Mesenchymal stem cell (in vitro differentiated cells and primary cell): Measurements from ENCODE around the gene SYNPO2L.

Experiments used
- DNase-seq: peaks from one replicate; pipeline ENCODE4 v3.0.0-alpha.2; 2013
- H2AFZ ChIP-seq: one replicate; pipeline ENCODE4 v1.6.1; 2013; ENCODE audit warnings: low read depth, mild to moderate bottlenecking, control low read depth, inconsistent platforms, low read length, moderate library complexity
- H2AK5ac ChIP-seq: 2 replicates; pipeline ENCODE4 v1.6.1; 2013; ENCODE audit warnings: low read length, moderate library complexity, mild to moderate bottlenecking, inconsistent platforms; ENCODE audit not compliant: severe bottlenecking
- H2BK120ac ChIP-seq: one replicate; pipeline ENCODE4 v1.6.1; 2013; ENCODE audit warnings: low read depth, mild to moderate bottlenecking, inconsistent platforms, low read length, moderate library complexity
- H2BK12ac ChIP-seq, 2 experiments: one replicate each; pipeline ENCODE4 v1.6.1; 2013; ENCODE audit warnings: inconsistent platforms in 2 of 2, low read length in 2 of 2, mild to moderate bottlenecking in 2 of 2, moderate library complexity in 2 of 2, control low read depth in 1 of 2
- H2BK15ac ChIP-seq: one replicate; pipeline ENCODE4 v1.6.1; 2013; ENCODE audit warnings: mild to moderate bottlenecking, low read depth, inconsistent platforms; ENCODE audit not compliant: poor library complexity, severe bottlenecking
- H2BK5ac ChIP-seq: 2 replicates; pipeline ENCODE4 v1.6.1; 2013; ENCODE audit warnings: low read depth, mild to moderate bottlenecking, low read length, control low read depth, inconsistent platforms; ENCODE audit not compliant: poor library complexity, severe bottlenecking
- H3K14ac ChIP-seq, 2 experiments: one replicate each; pipeline ENCODE4 v1.6.1; 2013; ENCODE audit warnings: inconsistent platforms in 2 of 2, low read length in 2 of 2, control low read depth in 1 of 2, mild to moderate bottlenecking in 1 of 2, moderate library complexity in 1 of 2
- H3K18ac ChIP-seq, 2 experiments: one replicate each; pipeline ENCODE4 v1.6.1; 2013; ENCODE audit warnings: inconsistent platforms in 2 of 2, low read length in 2 of 2, control low read depth in 1 of 2, low read depth in 1 of 2, mild to moderate bottlenecking in 1 of 2
- H3K23ac ChIP-seq, 2 experiments: one replicate each; pipeline ENCODE4 v1.6.1; 2013; ENCODE audit warnings: inconsistent platforms in 2 of 2, low read length in 2 of 2, mild to moderate bottlenecking in 2 of 2, moderate library complexity in 2 of 2, control low read depth in 1 of 2
- H3K27ac ChIP-seq: 2 replicates; pipeline ENCODE4 v1.5.1; 2013; ENCODE audit warnings: mild to moderate bottlenecking, moderate library complexity, low read length, control low read depth, inconsistent platforms; ENCODE audit not compliant: poor library complexity, severe bottlenecking
- H3K27me3 ChIP-seq, 2 experiments: 2 replicates each; pipeline versions ENCODE4 v1.6.1 to v1.7.0; 2013; ENCODE audit warnings: low read length in 2 of 2, mild to moderate bottlenecking in 2 of 2, moderate library complexity in 2 of 2, control low read depth in 1 of 2, inconsistent platforms in 1 of 2; ENCODE audit not compliant: control insufficient read depth in 1 of 2, insufficient read depth in 1 of 2
- H3K36me3 ChIP-seq, 2 experiments: 2 replicates each; pipeline versions ENCODE4 v1.6.1 to v1.7.0; 2013; ENCODE audit warnings: low read length in 2 of 2, control low read depth in 1 of 2, inconsistent platforms in 1 of 2, low read depth in 1 of 2, mild to moderate bottlenecking in 1 of 2; ENCODE audit not compliant: insufficient read depth in 2 of 2, control insufficient read depth in 1 of 2
- H3K4ac ChIP-seq, 2 experiments: one replicate each; pipeline ENCODE4 v1.6.1; 2013; ENCODE audit warnings: inconsistent platforms in 2 of 2, low read length in 2 of 2, mild to moderate bottlenecking in 2 of 2, moderate library complexity in 2 of 2, control low read depth in 1 of 2, low read depth in 1 of 2
- H3K4me1 ChIP-seq: 2 replicates; pipeline ENCODE4 v1.6.1; 2013; ENCODE audit warnings: low read depth, low read length, control low read depth; ENCODE audit not compliant: control insufficient read depth, insufficient read depth
- H3K4me2 ChIP-seq: 2 replicates; pipeline ENCODE4 v1.6.1; 2013; ENCODE audit warnings: low read length, mild to moderate bottlenecking, inconsistent platforms; ENCODE audit not compliant: poor library complexity, severe bottlenecking
- H3K4me3 ChIP-seq, 2 experiments: 2 replicates each; pipeline versions ENCODE4 v1.5.1 to v1.7.0; 2013; ENCODE audit warnings: low read length in 2 of 2, mild to moderate bottlenecking in 2 of 2, control low read depth in 1 of 2, low read depth in 1 of 2; ENCODE audit not compliant: insufficient read depth in 1 of 2
- H3K79me1 ChIP-seq: replicated peaks from 2 replicates; pipeline ENCODE4 v1.6.1; 2013; ENCODE audit warnings: mild to moderate bottlenecking, control low read depth, low read length, inconsistent platforms; ENCODE audit not compliant: poor library complexity, severe bottlenecking
- H3K9ac ChIP-seq: 2 replicates; pipeline ENCODE4 v1.7.0; 2013; ENCODE audit warnings: mild to moderate bottlenecking, low read length, moderate library complexity
- H3K9me3 ChIP-seq: 2 replicates; pipeline ENCODE4 v1.7.0; 2013; ENCODE audit warnings: mild to moderate bottlenecking, low read length; ENCODE audit not compliant: control insufficient read depth
- H4K8ac ChIP-seq: one replicate; pipeline ENCODE4 v1.6.1; 2013; ENCODE audit warnings: inconsistent platforms, mild to moderate bottlenecking, low read length, moderate library complexity
- H4K91ac ChIP-seq: one replicate; pipeline ENCODE4 v1.6.1; 2013; ENCODE audit warnings: mild to moderate bottlenecking, low read length, inconsistent platforms
- WGBS: methylation state at CpG from one replicate; pipeline ENCODE4 v1.1.7; 2013; ENCODE audit warnings: mixed read lengths; 5-methylcytosine and 5-hydroxymethylcytosine counted together

SYNPO2L gene

DNA sequence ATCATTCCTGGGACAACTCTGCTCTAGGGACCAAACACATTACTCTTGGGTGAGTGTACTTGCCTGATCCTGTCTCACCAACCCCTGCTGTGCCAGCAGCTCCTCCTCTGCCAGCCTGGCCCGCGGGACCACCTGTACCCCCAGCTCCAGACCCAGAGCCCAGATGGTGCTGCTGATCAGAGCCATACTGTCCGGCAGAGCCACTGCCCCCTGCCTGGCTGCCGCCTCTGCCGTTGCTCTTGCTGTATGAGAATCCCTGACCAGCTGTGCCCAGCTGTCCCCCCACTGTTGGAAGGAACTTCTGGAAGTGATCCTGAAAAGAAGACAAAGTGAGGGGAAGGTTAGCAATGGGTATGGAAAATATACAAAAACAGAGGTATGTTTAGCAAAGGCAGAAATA lies 21.4 kb downstream of the SYNPO2L start:
- Histone ChIP-seq H2AK5ac (no peak overlapping the region), H3K27me3 (peaks cover 2 to 4% of the 10 kb centered on the region in 2 experiments), H3K23ac (no peak overlapping the region), H2AFZ (no peak overlapping the region), H2BK5ac (no peak overlapping the region), H4K8ac (no peak overlapping the region), H2BK12ac (no peak overlapping the region), H3K4ac (no peak overlapping the region), H3K27ac (no peak overlapping the region), H3K9ac (no peak overlapping the region), H3K9me3 (no peaks in the 10 kb centered on the region), H4K91ac (no peak overlapping the region), H3K79me1 (no peaks in the 10 kb centered on the region), H3K4me2 (no peak overlapping the region), H3K36me3 (no peaks in the 10 kb centered on the region), H3K4me1 (peaks cover 2% of the 10 kb centered on the region), H3K4me3 (no peak overlapping the region), H2BK120ac (no peak overlapping the region), H2BK15ac (peak overlapping the region; percentile 26), H3K14ac (no peak overlapping the region), H3K18ac (no peak overlapping the region)
- no peak for DNase-seq
- 80% methylated on average over 5 of the region's 5 CpGs for WGBS

DNA sequence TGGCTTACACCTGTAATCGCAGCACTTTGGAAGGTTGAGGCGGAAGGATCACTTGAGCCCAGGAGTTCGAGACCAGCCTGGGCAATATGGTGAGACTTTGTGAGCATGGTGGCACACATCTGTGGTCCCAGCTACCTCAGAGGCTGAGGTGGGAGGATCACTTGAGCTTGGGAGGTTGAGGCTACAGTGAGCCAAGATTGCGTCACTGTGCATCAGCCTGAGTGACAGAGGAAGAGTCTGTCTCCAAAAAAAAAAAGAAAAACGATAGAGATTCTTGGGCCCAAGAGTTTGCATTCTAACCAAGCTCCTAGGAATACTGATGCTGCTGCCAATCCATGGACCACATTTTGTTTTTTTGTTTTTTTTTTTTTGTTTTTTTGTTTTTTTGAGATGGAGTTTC lies 26.7 kb downstream of the SYNPO2L start:
- no peak overlapping the region for H2BK15ac ChIP-seq
- H3K79me1 ChIP-seq: peaks cover 13% of the 10 kb centered on the region
- no peak for DNase-seq
- peaks cover 3% of the 10 kb centered on the region for H3K4me1 ChIP-seq
- H3K4me3 ChIP-seq: no peak overlapping the region
- H3K36me3 ChIP-seq: no peaks in the 10 kb centered on the region
- no peak overlapping the region for H3K23ac ChIP-seq
- no peak overlapping the region for H3K4me2 ChIP-seq
- no peak overlapping the region for H3K14ac ChIP-seq
- H2AFZ ChIP-seq: no peak overlapping the region
- H3K9ac ChIP-seq: no peak overlapping the region
- H3K4ac ChIP-seq: no peak overlapping the region
- no peaks in the 10 kb centered on the region for H3K27me3 ChIP-seq
- no peak overlapping the region for H2BK12ac ChIP-seq
- no peak overlapping the region for H4K91ac ChIP-seq
- H3K27ac ChIP-seq: no peak overlapping the region
- no peak overlapping the region for H4K8ac ChIP-seq
- H2BK5ac ChIP-seq: no peak overlapping the region
- no peak overlapping the region for H2BK120ac ChIP-seq
- H3K18ac ChIP-seq: no peak overlapping the region
- H2AK5ac ChIP-seq: no peak overlapping the region
- WGBS: 98% methylated on average over 5 of the region's 5 CpGs
- no peaks in the 10 kb centered on the region for H3K9me3 ChIP-seq

DNA sequence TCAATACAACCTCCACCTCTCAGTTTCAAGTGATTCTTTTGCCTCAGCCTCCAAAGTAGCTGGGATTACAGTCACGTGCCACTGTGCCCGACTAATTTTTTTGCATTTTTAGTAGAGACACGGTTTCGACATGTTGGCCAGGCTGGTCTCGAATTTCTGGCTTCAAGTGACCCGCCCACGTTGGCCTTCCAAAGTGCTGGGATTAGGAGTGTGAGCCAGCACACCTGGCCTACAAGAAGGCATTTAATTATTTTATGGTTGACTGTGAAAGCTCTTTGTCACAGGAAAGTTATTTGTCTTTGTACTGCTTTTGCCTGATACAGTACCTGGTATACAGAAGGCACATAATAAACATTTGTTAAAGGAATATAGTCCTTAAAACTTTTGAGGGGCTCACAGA lies 27.4 kb downstream of the SYNPO2L start:
- 79% methylated on average over 7 of the region's 7 CpGs for WGBS
- H3K79me1 ChIP-seq: peaks cover 14% of the 10 kb centered on the region

DNA sequence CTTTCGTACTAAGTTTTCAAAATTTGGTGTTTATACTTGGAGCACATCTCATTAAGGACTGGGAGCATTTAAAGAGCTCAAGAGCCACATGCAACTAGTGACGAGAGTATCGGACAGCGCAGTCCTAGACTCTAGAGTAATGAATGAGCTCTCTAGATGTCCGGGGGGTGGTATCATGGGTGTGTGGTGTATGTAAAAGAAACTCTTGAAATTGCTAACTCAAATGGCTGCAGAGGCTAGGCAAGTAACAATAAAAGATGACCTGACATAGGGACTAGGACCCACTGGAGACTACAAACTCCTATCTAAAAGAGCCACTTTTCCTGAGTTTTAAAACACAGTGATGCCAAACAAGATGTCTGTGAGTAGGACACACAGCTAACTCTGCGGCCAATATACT lies 28.5 kb downstream of the SYNPO2L start:
- H3K4me1 ChIP-seq: peaks cover 12% of the 10 kb centered on the region
- peak overlapping the region; percentile 19 for H4K8ac ChIP-seq
- no peak overlapping the region for H2BK12ac ChIP-seq
- WGBS: 100% methylated on average over 5 of the region's 6 CpGs
- H4K91ac ChIP-seq: no peak overlapping the region
- H3K9me3 ChIP-seq: no peaks in the 10 kb centered on the region
- no peak overlapping the region for H3K4me2 ChIP-seq
- H2BK120ac ChIP-seq: no peak overlapping the region
- no peak overlapping the region for H3K27ac ChIP-seq
- no peak overlapping the region for H3K14ac ChIP-seq
- H3K23ac ChIP-seq: no peak overlapping the region
- H3K18ac ChIP-seq: no peak overlapping the region
- H3K9ac ChIP-seq: no peak overlapping the region
- peaks cover 21% of the 10 kb centered on the region for H3K79me1 ChIP-seq
- no peak overlapping the region for H3K4ac ChIP-seq
- no peak for DNase-seq
- no peak overlapping the region for H2BK5ac ChIP-seq
- H3K36me3 ChIP-seq: no peaks in the 10 kb centered on the region
- no peak overlapping the region for H2BK15ac ChIP-seq
- no peaks in the 10 kb centered on the region for H3K27me3 ChIP-seq
- no peak overlapping the region for H3K4me3 ChIP-seq
- no peak overlapping the region for H2AK5ac ChIP-seq
- H2AFZ ChIP-seq: no peak overlapping the region

More for the DNA sequence above, 27.4 kb downstream of the SYNPO2L start:
- H3K14ac ChIP-seq: no peak overlapping the region
- H3K4me2 ChIP-seq: no peak overlapping the region
- H3K9ac ChIP-seq: no peak overlapping the region
- no peak overlapping the region for H2BK15ac ChIP-seq
- H3K27me3 ChIP-seq: no peaks in the 10 kb centered on the region
- H4K91ac ChIP-seq: no peak overlapping the region
- no peak overlapping the region for H4K8ac ChIP-seq
- no peak overlapping the region for H2BK120ac ChIP-seq
- H3K9me3 ChIP-seq: no peaks in the 10 kb centered on the region
- H3K27ac ChIP-seq: no peak overlapping the region
- no peak overlapping the region for H3K4ac ChIP-seq
- peaks cover 4% of the 10 kb centered on the region for H3K4me1 ChIP-seq
- H3K23ac ChIP-seq: no peak overlapping the region
- no peak overlapping the region for H3K18ac ChIP-seq
- H2AFZ ChIP-seq: no peak overlapping the region
- no peak overlapping the region for H3K4me3 ChIP-seq
- H3K36me3 ChIP-seq: no peaks in the 10 kb centered on the region
- H2AK5ac ChIP-seq: no peak overlapping the region
- DNase-seq: no peak
- no peak overlapping the region for H2BK12ac ChIP-seq
- no peak overlapping the region for H2BK5ac ChIP-seq
